Loucy (cell line): Measurements from ENCODE around the gene MYO9A.

ENCODE experiments used
- EZH2phosphoT487 ChIP-seq: fragments of 200-600 bp; IDR thresholded peaks from 2 replicates; pipeline ENCODE4 v1.6.1; 2018; ENCODE audit warnings: antibody characterized with exemption, mild to moderate bottlenecking, moderate library complexity, borderline replicate concordance
- TF ChIP-seq, protein P1 (sequence below): fragments of 200-600 bp; sonication (generic); conservative IDR thresholded peaks from 2 replicates; pipeline ENCODE4 v1.5.1; 2014; ENCODE audit warnings: mild to moderate bottlenecking, antibody characterized with exemption, low read length

DNA sequence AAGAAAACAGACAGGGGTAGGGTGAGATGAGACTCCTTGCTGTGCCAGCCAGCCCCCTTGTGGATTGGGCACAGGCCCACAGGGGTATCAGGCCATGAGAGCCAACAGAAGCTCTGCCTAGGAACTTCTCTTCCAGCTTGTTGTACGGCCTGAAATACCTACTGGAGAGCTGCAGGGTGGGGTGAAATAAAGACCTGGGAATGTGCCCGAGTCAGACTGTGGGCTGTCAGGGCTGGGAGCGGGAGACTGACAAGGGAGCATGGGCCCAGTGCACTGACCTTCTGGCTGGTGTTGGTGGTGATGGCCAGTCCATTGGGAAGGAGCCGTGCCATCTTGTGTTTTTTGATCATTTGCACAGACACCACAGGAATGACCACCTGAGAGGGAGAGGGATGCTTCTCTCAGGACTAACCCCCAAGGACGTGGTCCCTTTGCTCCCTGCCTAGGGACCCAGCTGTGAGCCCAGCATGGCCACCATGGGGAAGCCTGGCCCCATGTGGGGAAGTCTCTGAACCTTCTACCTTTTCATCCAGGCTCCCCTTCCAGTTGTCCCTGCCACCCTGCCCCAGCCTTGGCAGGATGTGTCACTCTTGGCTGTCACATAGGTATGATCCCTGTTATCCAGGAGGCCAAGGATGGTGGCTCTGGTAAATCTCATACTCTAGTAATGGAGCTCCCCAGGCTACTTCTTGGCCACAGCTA is 48.9 kb upstream of the MYO9A start:
- TF ChIP-seq, protein P1, sequence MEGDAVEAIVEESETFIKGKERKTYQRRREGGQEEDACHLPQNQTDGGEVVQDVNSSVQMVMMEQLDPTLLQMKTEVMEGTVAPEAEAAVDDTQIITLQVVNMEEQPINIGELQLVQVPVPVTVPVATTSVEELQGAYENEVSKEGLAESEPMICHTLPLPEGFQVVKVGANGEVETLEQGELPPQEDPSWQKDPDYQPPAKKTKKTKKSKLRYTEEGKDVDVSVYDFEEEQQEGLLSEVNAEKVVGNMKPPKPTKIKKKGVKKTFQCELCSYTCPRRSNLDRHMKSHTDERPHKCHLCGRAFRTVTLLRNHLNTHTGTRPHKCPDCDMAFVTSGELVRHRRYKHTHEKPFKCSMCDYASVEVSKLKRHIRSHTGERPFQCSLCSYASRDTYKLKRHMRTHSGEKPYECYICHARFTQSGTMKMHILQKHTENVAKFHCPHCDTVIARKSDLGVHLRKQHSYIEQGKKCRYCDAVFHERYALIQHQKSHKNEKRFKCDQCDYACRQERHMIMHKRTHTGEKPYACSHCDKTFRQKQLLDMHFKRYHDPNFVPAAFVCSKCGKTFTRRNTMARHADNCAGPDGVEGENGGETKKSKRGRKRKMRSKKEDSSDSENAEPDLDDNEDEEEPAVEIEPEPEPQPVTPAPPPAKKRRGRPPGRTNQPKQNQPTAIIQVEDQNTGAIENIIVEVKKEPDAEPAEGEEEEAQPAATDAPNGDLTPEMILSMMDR, result no peak
- no peak for TF ChIP-seq EZH2phosphoT487
